Mesenchymal stem cell (in vitro differentiated cells and primary cell): ENCODE data around the gene PRICKLE2.

Experiments used
- DNase-seq: peaks from one replicate; pipeline ENCODE4 v3.0.0-alpha.2; 2013
- H2AFZ ChIP-seq: one replicate; pipeline ENCODE4 v1.6.1; 2013; ENCODE audit warnings: low read depth, mild to moderate bottlenecking, control low read depth, inconsistent platforms, low read length, moderate library complexity
- H2AK5ac ChIP-seq: 2 replicates; pipeline ENCODE4 v1.6.1; 2013; ENCODE audit warnings: low read length, moderate library complexity, mild to moderate bottlenecking, inconsistent platforms; ENCODE audit not compliant: severe bottlenecking
- H2BK120ac ChIP-seq: one replicate; pipeline ENCODE4 v1.6.1; 2013; ENCODE audit warnings: low read depth, mild to moderate bottlenecking, inconsistent platforms, low read length, moderate library complexity
- H2BK12ac ChIP-seq, 2 experiments: one replicate each; pipeline ENCODE4 v1.6.1; 2013; ENCODE audit warnings: inconsistent platforms in 2 of 2, low read length in 2 of 2, mild to moderate bottlenecking in 2 of 2, moderate library complexity in 2 of 2, control low read depth in 1 of 2
- H2BK15ac ChIP-seq: one replicate; pipeline ENCODE4 v1.6.1; 2013; ENCODE audit warnings: mild to moderate bottlenecking, low read depth, inconsistent platforms; ENCODE audit not compliant: poor library complexity, severe bottlenecking
- H2BK5ac ChIP-seq: 2 replicates; pipeline ENCODE4 v1.6.1; 2013; ENCODE audit warnings: low read depth, mild to moderate bottlenecking, low read length, control low read depth, inconsistent platforms; ENCODE audit not compliant: poor library complexity, severe bottlenecking
- H3K14ac ChIP-seq, 2 experiments: one replicate each; pipeline ENCODE4 v1.6.1; 2013; ENCODE audit warnings: inconsistent platforms in 2 of 2, low read length in 2 of 2, control low read depth in 1 of 2, mild to moderate bottlenecking in 1 of 2, moderate library complexity in 1 of 2
- H3K18ac ChIP-seq, 2 experiments: one replicate each; pipeline ENCODE4 v1.6.1; 2013; ENCODE audit warnings: inconsistent platforms in 2 of 2, low read length in 2 of 2, control low read depth in 1 of 2, low read depth in 1 of 2, mild to moderate bottlenecking in 1 of 2
- H3K23ac ChIP-seq, 2 experiments: one replicate each; pipeline ENCODE4 v1.6.1; 2013; ENCODE audit warnings: inconsistent platforms in 2 of 2, low read length in 2 of 2, mild to moderate bottlenecking in 2 of 2, moderate library complexity in 2 of 2, control low read depth in 1 of 2
- H3K27ac ChIP-seq: 2 replicates; pipeline ENCODE4 v1.5.1; 2013; ENCODE audit warnings: mild to moderate bottlenecking, moderate library complexity, low read length, control low read depth, inconsistent platforms; ENCODE audit not compliant: poor library complexity, severe bottlenecking
- H3K27me3 ChIP-seq, 2 experiments: 2 replicates each; pipeline versions ENCODE4 v1.6.1 to v1.7.0; 2013; ENCODE audit warnings: low read length in 2 of 2, mild to moderate bottlenecking in 2 of 2, moderate library complexity in 2 of 2, control low read depth in 1 of 2, inconsistent platforms in 1 of 2; ENCODE audit not compliant: control insufficient read depth in 1 of 2, insufficient read depth in 1 of 2
- H3K36me3 ChIP-seq, 2 experiments: 2 replicates each; pipeline versions ENCODE4 v1.6.1 to v1.7.0; 2013; ENCODE audit warnings: low read length in 2 of 2, control low read depth in 1 of 2, inconsistent platforms in 1 of 2, low read depth in 1 of 2, mild to moderate bottlenecking in 1 of 2; ENCODE audit not compliant: insufficient read depth in 2 of 2, control insufficient read depth in 1 of 2
- H3K4ac ChIP-seq, 2 experiments: one replicate each; pipeline ENCODE4 v1.6.1; 2013; ENCODE audit warnings: inconsistent platforms in 2 of 2, low read length in 2 of 2, mild to moderate bottlenecking in 2 of 2, moderate library complexity in 2 of 2, control low read depth in 1 of 2, low read depth in 1 of 2
- H3K4me1 ChIP-seq: 2 replicates; pipeline ENCODE4 v1.6.1; 2013; ENCODE audit warnings: low read depth, low read length, control low read depth; ENCODE audit not compliant: control insufficient read depth, insufficient read depth
- H3K4me2 ChIP-seq: 2 replicates; pipeline ENCODE4 v1.6.1; 2013; ENCODE audit warnings: low read length, mild to moderate bottlenecking, inconsistent platforms; ENCODE audit not compliant: poor library complexity, severe bottlenecking
- H3K4me3 ChIP-seq, 2 experiments: 2 replicates each; pipeline versions ENCODE4 v1.5.1 to v1.7.0; 2013; ENCODE audit warnings: low read length in 2 of 2, mild to moderate bottlenecking in 2 of 2, control low read depth in 1 of 2, low read depth in 1 of 2; ENCODE audit not compliant: insufficient read depth in 1 of 2
- H3K79me1 ChIP-seq: replicated peaks from 2 replicates; pipeline ENCODE4 v1.6.1; 2013; ENCODE audit warnings: mild to moderate bottlenecking, control low read depth, low read length, inconsistent platforms; ENCODE audit not compliant: poor library complexity, severe bottlenecking
- H3K9ac ChIP-seq: 2 replicates; pipeline ENCODE4 v1.7.0; 2013; ENCODE audit warnings: mild to moderate bottlenecking, low read length, moderate library complexity
- H3K9me3 ChIP-seq: 2 replicates; pipeline ENCODE4 v1.7.0; 2013; ENCODE audit warnings: mild to moderate bottlenecking, low read length; ENCODE audit not compliant: control insufficient read depth
- H4K8ac ChIP-seq: one replicate; pipeline ENCODE4 v1.6.1; 2013; ENCODE audit warnings: inconsistent platforms, mild to moderate bottlenecking, low read length, moderate library complexity
- H4K91ac ChIP-seq: one replicate; pipeline ENCODE4 v1.6.1; 2013; ENCODE audit warnings: mild to moderate bottlenecking, low read length, inconsistent platforms
- WGBS: methylation state at CpG from one replicate; pipeline ENCODE4 v1.1.7; 2013; ENCODE audit warnings: mixed read lengths; 5-methylcytosine and 5-hydroxymethylcytosine counted together

Gene PRICKLE2

DNA sequence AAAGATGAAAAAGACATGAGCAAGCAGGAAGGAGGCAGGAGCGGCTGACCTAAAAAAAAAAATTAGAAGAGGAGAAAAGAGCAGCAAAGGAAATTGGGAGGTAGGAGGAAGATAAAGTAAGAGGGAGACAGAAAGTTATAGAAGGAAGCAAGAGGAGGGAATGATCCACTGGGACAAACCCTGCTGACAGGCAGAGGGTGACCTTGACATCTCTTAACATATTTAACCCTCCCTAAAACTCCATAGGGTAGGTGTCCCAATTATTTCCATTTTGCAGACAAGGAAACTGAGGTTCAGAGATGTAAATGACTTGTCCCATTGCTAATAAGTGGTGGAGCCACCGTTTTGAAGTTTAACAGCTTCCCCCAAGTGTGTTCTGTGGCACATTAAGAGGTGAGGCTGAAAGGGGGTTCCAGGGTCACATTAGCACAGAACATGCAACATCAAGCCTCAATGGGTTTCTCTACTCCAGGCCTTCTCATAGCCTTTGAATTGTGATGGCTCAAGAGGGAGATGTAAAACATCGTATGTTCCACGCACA, 37.4 kb upstream of the PRICKLE2 start:
- Histone ChIP-seq H3K9ac (no peak overlapping the region), H3K27ac (no peak overlapping the region), H2BK12ac (no peak overlapping the region), H3K18ac (peak overlapping the region in 1 of 2 experiments; percentile 28), H3K79me1 (no peaks in the 10 kb centered on the region), H3K4ac (no peak overlapping the region), H2BK5ac (no peak overlapping the region), H2BK15ac (no peak overlapping the region), H3K4me2 (no peak overlapping the region), H3K9me3 (no peaks in the 10 kb centered on the region), H2BK120ac (no peak overlapping the region), H3K4me1 (peaks cover 8% of the 10 kb centered on the region), H4K8ac (no peak overlapping the region), H3K4me3 (no peak overlapping the region), H3K23ac (no peak overlapping the region), H4K91ac (no peak overlapping the region), H3K27me3 (no peaks in the 10 kb centered on the region), H2AK5ac (no peak overlapping the region), H2AFZ (no peak overlapping the region), H3K14ac (no peak overlapping the region), H3K36me3 (peaks cover 5% of the 10 kb centered on the region in 2 experiments)
- 93% methylated on average over 4 of the region's 4 CpGs for WGBS
- no peak for DNase-seq

DNA sequence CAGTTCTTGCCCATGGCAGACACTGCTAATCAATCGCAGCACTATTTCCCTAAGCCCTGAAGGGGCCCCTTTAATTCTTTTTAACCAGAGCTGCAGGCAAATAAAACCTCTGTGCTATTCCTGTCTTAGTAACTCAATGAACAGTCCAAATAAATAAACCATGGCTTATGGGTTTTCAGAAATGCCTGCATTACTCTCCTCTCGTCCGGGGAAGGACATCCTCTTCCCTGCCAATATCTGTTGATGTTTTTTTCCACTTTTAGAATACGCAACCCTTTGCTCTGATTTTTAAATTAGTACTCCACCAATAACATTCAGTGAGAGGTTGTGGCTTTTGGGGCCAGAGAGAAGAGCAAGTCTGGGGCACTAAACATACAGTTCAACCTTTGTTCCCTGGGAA, 35.2 kb upstream of the PRICKLE2 start:
- H3K27ac ChIP-seq = no peak overlapping the region
- no peak overlapping the region for H2BK5ac ChIP-seq
- H3K9ac ChIP-seq = no peak overlapping the region
- no peak overlapping the region for H3K4me3 ChIP-seq
- H2BK12ac ChIP-seq = no peak overlapping the region
- H3K23ac ChIP-seq = no peak overlapping the region
- H3K9me3 ChIP-seq = no peaks in the 10 kb centered on the region
- no peak overlapping the region for H3K4me2 ChIP-seq
- no peak overlapping the region for H2AFZ ChIP-seq
- peaks cover 10% of the 10 kb centered on the region in 2 experiments for H3K36me3 ChIP-seq
- no peak overlapping the region for H3K18ac ChIP-seq
- 30% methylated on average over 3 of the region's 4 CpGs for WGBS
- H3K27me3 ChIP-seq = no peaks in the 10 kb centered on the region
- H2AK5ac ChIP-seq = no peak overlapping the region
- no peak overlapping the region for H2BK120ac ChIP-seq
- H3K79me1 ChIP-seq = peaks cover under 1% of the 10 kb centered on the region
- H3K14ac ChIP-seq = no peak overlapping the region
- no peak overlapping the region for H3K4ac ChIP-seq
- peak; percentile 63 for DNase-seq
- H2BK15ac ChIP-seq = no peak overlapping the region
- H4K8ac ChIP-seq = no peak overlapping the region
- no peak overlapping the region for H4K91ac ChIP-seq
- H3K4me1 ChIP-seq = peaks cover 11% of the 10 kb centered on the region

DNA sequence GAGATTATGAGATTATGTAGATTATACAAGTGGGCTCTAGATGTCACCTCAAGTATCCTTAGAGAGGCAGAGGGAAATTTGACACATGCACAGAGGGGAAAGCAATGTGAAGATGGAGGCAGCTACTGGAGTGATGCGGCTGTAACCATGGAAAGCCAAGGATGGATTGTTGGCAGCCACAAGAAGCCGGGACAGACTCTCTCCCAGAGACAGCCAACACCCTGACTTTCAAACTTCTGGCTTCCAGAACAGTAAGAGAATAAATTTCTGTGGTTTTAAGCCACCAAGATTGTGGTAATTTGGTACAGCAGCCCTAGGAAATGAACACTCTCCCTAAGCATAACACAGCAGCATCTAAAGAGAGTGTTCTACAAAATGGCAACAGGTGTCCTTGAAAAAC, 34.4 kb upstream of the PRICKLE2 start:
- Histone ChIP-seq H2AK5ac (no peak overlapping the region), H3K4me1 (peaks cover 11% of the 10 kb centered on the region), H2AFZ (no peak overlapping the region), H2BK5ac (no peak overlapping the region), H3K27me3 (no peaks in the 10 kb centered on the region), H3K4me2 (no peak overlapping the region), H3K79me1 (peaks cover 5% of the 10 kb centered on the region), H3K14ac (no peak overlapping the region), H4K8ac (no peak overlapping the region), H3K23ac (no peak overlapping the region), H3K9me3 (no peaks in the 10 kb centered on the region), H3K9ac (no peak overlapping the region), H3K18ac (no peak overlapping the region), H4K91ac (no peak overlapping the region), H2BK15ac (no peak overlapping the region), H2BK12ac (no peak overlapping the region), H3K4me3 (no peak overlapping the region), H3K27ac (no peak overlapping the region), H2BK120ac (no peak overlapping the region), H3K4ac (no peak overlapping the region), H3K36me3 (peaks cover 13 to 18% of the 10 kb centered on the region in 2 experiments)
- DNase-seq = no peak
- WGBS = 100% methylated on average over 1 of the region's 2 CpGs

DNA sequence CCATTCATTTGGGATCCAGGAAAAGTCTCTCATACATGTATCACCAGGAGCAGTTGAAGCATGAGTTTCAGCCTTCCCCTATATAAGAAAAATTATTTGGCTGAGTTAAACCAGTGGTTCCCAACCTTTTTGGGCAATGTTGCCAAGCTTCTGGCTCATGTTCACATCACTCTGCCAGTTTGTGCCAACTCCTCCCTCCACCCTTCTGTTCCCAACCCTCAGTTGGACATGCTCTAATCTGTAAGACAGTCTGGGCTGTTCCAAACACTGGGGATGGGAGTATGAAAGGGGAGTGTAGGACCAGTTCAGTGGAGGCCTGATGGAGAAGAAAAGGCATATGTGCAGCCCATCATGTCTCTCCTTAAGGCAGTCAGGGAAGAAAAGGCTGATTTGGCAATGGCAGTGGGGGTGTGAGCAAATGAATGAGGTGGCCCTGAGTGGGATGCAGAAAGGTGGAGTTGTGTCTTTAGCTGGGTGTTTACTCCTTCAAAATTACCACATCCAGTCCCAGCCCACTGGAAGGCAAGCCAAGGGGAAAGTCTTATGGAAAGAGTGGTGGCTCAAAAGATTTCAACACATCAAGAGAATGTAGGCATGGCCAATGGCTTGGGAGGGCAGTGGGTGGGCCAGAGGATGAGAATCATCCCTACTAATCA, 32.0 kb upstream of the PRICKLE2 start:
- no peak for DNase-seq
- H4K8ac ChIP-seq = peak overlapping the region; percentile 19
- H3K4ac ChIP-seq = no peak overlapping the region
- no peak overlapping the region for H3K9ac ChIP-seq
- H3K27me3 ChIP-seq = no peaks in the 10 kb centered on the region
- H2AFZ ChIP-seq = no peak overlapping the region
- H2BK12ac ChIP-seq = no peak overlapping the region
- H3K79me1 ChIP-seq = peaks cover 9% of the 10 kb centered on the region
- no peak overlapping the region for H3K14ac ChIP-seq
- no peak overlapping the region for H2BK120ac ChIP-seq
- no peak overlapping the region for H2BK5ac ChIP-seq
- no peak overlapping the region for H3K27ac ChIP-seq
- peak overlapping the region in 1 of 2 experiments; percentile 48 for H3K18ac ChIP-seq
- H2AK5ac ChIP-seq = peak overlapping the region; percentile 14
- H3K4me1 ChIP-seq = peaks cover 7% of the 10 kb centered on the region
- H3K4me2 ChIP-seq = no peak overlapping the region
- no peak overlapping the region for H3K23ac ChIP-seq
- H3K9me3 ChIP-seq = no peaks in the 10 kb centered on the region
- H2BK15ac ChIP-seq = peak overlapping the region; percentile 9
- H3K4me3 ChIP-seq = no peak overlapping the region
- H3K36me3 ChIP-seq = peaks cover 16 to 35% of the 10 kb centered on the region in 2 experiments
- no peak overlapping the region for H4K91ac ChIP-seq
